ENCODE results near the gene CAB39L. TPM values are rescaled to one million over a fixed set of nuclear protein-coding genes. Genes with fewer than 3 reads are reported as not detected.

Gene CAB39L
- total RNA-seq, 2 donors from 2014 or later, result 5.3 to 8.6 TPM

GRCh38 chr13:49371943-49372613 lies 71.8 kb downstream of the CAB39L start:
- Histone ChIP-seq H3K4me3 (ENCODE audit: low read length) (no peak overlapping the region), H3K9me3 (ENCODE audit: control insufficient read depth, low read length) (no peaks in the 10 kb centered on the region), H3K27ac (ENCODE audit: low read depth, low read length) (no peak overlapping the region), H3K9ac (ENCODE audit: extremely low read depth, low read length, poor library complexity, severe bottlenecking) (no peak overlapping the region), H3K27me3 (ENCODE audit: control insufficient read depth, insufficient read depth, low read length, poor library complexity, severe bottlenecking) (no peaks in the 10 kb centered on the region), H3K4me1 (ENCODE audit: control insufficient read depth, insufficient read depth, low read length) (no peaks in the 10 kb centered on the region), H3K36me3 (ENCODE audit: control insufficient read depth, insufficient read depth, low read length) (no peaks in the 10 kb centered on the region)
- Mint-ChIP-seq H3K9me3 (peaks cover 3% of the 10 kb centered on the region), H3K27ac (no peak overlapping the region), H3K4me3 (no peak overlapping the region), H3K36me3 (ENCODE audit: low read depth) (no peaks in the 10 kb centered on the region), H3K27me3 (ENCODE audit: insufficient read depth) (no peaks in the 10 kb centered on the region), H3K4me1 (peaks cover 5% of the 10 kb centered on the region)
- DNase-seq, result no peak
- WGBS, 2 experiments (ENCODE audit: insufficient coverage in 1 of 2, insufficient read length in 1 of 2), result 50 to 84% methylated on average over 1 to 4 of the region's 4 CpGs
- TF ChIP-seq CTCF (conservative IDR thresholded peaks at IDR 0.05), result no peak

- H3K4me1 Mint-ChIP-seq, result peaks cover 5% of the 10 kb centered on the region
- no peak overlapping the region for H3K4me3 Mint-ChIP-seq
- H3K27ac Mint-ChIP-seq, result no peak overlapping the region
- no peaks in the 10 kb centered on the region for H3K27me3 Mint-ChIP-seq (ENCODE audit: insufficient read depth)
- H3K4me3 ChIP-seq (ENCODE audit: low read length), result no peak overlapping the region
- H3K27me3 ChIP-seq (ENCODE audit: control insufficient read depth, insufficient read depth, low read length, poor library complexity, severe bottlenecking), result no peaks in the 10 kb centered on the region
- no peak for DNase-seq
- TF ChIP-seq CTCF (conservative IDR thresholded peaks at IDR 0.05), result no peak
- H3K9me3 Mint-ChIP-seq, result no peaks in the 10 kb centered on the region
- H3K9ac ChIP-seq (ENCODE audit: extremely low read depth, low read length, poor library complexity, severe bottlenecking), result no peak overlapping the region
- WGBS, 2 experiments (ENCODE audit: insufficient coverage in 1 of 2, insufficient read length in 1 of 2), result 93 to 96% methylated on average over 2 of the region's 2 CpGs
- no peaks in the 10 kb centered on the region for H3K36me3 ChIP-seq (ENCODE audit: control insufficient read depth, insufficient read depth, low read length)
- no peaks in the 10 kb centered on the region for H3K4me1 ChIP-seq (ENCODE audit: control insufficient read depth, insufficient read depth, low read length)
- H3K27ac ChIP-seq (ENCODE audit: low read depth, low read length), result no peak overlapping the region
- H3K9me3 ChIP-seq (ENCODE audit: control insufficient read depth, low read length), result no peaks in the 10 kb centered on the region
- H3K36me3 Mint-ChIP-seq (ENCODE audit: low read depth), result no peaks in the 10 kb centered on the region
These were observed 73.5 kb downstream of the CAB39L start for GRCh38 chr13:49370371-49370770.

GRCh38 chr13:49369866-49370265 lies 74.0 kb downstream of the CAB39L start:
- H3K36me3 Mint-ChIP-seq (ENCODE audit: low read depth), result no peaks in the 10 kb centered on the region
- no peak for TF ChIP-seq CTCF (conservative IDR thresholded peaks at IDR 0.05)
- peaks cover 5% of the 10 kb centered on the region for H3K4me1 Mint-ChIP-seq
- H3K9me3 Mint-ChIP-seq, result peaks cover 3% of the 10 kb centered on the region
- DNase-seq, result no peak
- Histone ChIP-seq H3K36me3 (ENCODE audit: control insufficient read depth, insufficient read depth, low read length) (no peaks in the 10 kb centered on the region), H3K27me3 (ENCODE audit: control insufficient read depth, insufficient read depth, low read length, poor library complexity, severe bottlenecking) (no peaks in the 10 kb centered on the region), H3K9ac (ENCODE audit: extremely low read depth, low read length, poor library complexity, severe bottlenecking) (no peak overlapping the region), H3K4me1 (ENCODE audit: control insufficient read depth, insufficient read depth, low read length) (no peaks in the 10 kb centered on the region), H3K27ac (ENCODE audit: low read depth, low read length) (no peak overlapping the region), H3K9me3 (ENCODE audit: control insufficient read depth, low read length) (no peaks in the 10 kb centered on the region), H3K4me3 (ENCODE audit: low read length) (no peak overlapping the region)
- 92% methylated on average over 4 of the region's 4 CpGs; no CpG with 5 or more reads in 1 of the 2 experiments for WGBS, 2 experiments (ENCODE audit: insufficient coverage in 1 of 2, insufficient read length in 1 of 2)
- no peak overlapping the region for H3K27ac Mint-ChIP-seq
- no peak overlapping the region for H3K4me3 Mint-ChIP-seq
- H3K27me3 Mint-ChIP-seq (ENCODE audit: insufficient read depth), result no peaks in the 10 kb centered on the region
